Measurements from ENCODE around the gene FBLN5. TPM values are rescaled to one million over a fixed set of nuclear protein-coding genes. Genes with fewer than 3 reads are reported as not detected.

The FBLN5 gene
- total RNA-seq, 6 experiments from 2014 or later, result 6.7 to 36.3 (median 17.8) TPM

DNA sequence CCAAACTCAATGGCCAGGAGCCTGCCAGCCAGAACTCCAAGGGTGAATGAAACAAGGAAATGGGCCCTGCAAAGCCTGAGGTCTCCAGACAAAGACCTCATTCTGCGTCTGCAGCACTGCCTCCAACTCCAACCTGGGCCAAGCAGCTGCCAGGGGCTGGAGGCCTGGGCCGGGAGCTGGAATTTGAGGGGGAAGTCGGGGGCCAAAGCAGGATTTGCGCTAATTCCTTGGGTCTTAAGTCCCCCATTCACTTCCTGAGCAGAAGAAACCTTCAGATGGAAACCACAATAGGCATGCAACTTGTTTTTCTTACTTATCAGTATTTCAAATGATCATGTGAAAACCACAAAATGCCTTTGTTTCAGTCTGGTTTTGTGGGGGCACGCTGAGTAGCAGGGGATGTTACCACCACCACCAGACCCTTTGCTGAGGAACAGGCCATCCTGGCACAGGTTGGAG is 57.2 kb downstream of the FBLN5 start:
- H3K36me3 ChIP-seq, result no peaks in the 10 kb centered on the region
- DNase-seq, result no peak
- intact Hi-C loops (cut with DNase I), result no loop called here
- no peak for TF ChIP-seq POLR2A (IDR thresholded peaks at IDR 0.05)
- TF ChIP-seq, protein P1, sequence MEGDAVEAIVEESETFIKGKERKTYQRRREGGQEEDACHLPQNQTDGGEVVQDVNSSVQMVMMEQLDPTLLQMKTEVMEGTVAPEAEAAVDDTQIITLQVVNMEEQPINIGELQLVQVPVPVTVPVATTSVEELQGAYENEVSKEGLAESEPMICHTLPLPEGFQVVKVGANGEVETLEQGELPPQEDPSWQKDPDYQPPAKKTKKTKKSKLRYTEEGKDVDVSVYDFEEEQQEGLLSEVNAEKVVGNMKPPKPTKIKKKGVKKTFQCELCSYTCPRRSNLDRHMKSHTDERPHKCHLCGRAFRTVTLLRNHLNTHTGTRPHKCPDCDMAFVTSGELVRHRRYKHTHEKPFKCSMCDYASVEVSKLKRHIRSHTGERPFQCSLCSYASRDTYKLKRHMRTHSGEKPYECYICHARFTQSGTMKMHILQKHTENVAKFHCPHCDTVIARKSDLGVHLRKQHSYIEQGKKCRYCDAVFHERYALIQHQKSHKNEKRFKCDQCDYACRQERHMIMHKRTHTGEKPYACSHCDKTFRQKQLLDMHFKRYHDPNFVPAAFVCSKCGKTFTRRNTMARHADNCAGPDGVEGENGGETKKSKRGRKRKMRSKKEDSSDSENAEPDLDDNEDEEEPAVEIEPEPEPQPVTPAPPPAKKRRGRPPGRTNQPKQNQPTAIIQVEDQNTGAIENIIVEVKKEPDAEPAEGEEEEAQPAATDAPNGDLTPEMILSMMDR (IDR thresholded peaks at IDR 0.05), result no peak
- H3K4me1 ChIP-seq, result peaks cover 0 to 19% (median 9%) of the 10 kb centered on the region in 4 donors
- no peak for ATAC-seq
- no peak overlapping the region for H3K4me3 ChIP-seq
- no peaks in the 10 kb centered on the region for H3K27me3 ChIP-seq
- WGBS (ENCODE audit: insufficient coverage, low coverage, low lambda C conversion rate, missing lambda C conversion rate), result 37% methylated on average over 4 of the region's 5 CpGs
- H3K27ac ChIP-seq, result peak overlapping the region; percentile 53 to 81 (median 56)
- H3K9me3 ChIP-seq, result no peaks in the 10 kb centered on the region

DNA sequence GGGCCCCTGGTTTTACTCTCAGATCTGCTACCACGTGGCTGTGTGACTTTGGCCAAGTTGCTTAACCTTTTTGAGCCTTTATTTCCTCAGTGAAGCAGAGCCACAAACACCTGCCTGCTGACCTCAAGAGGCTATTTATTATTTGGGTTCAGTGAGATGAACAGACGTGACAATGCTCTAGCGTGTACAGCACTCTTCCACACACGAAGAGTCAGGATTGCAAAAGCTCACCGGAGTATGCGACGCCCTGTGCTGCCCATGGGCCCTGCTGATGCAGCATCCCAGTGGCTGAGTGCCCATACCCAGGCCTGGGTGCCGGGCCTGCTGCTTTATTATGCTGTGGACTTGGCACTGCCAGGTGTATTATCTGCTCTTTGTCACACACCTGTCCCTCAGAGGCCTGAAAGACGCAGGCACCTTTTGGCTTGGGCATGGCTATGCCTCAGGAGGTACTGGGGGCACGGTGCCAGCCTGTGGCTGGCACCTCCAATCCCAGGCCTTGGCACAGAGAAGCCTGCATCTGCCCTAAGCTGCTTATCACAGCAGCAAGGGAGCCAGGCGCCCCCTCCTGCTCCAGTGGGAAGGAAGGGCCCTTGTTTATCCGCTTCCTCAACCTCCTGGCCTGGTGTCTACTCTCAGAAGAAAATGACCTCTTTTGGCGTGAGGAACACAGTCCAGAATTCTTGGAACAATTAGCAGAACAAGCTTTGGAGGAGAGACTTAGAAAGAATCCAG is 57.9 kb downstream of the FBLN5 start:
- TF ChIP-seq, protein P1 (IDR thresholded peaks at IDR 0.05), result no peak
- H3K4me3 ChIP-seq, result no peak overlapping the region
- no peaks in the 10 kb centered on the region for H3K36me3 ChIP-seq
- 56% methylated on average over 3 of the region's 13 CpGs for WGBS (ENCODE audit: insufficient coverage, low coverage, low lambda C conversion rate, missing lambda C conversion rate)
- peak; percentile 80 to 89 (median 84) for ATAC-seq
- intact Hi-C loops (cut with DNase I), result no loop called here
- H3K27me3 ChIP-seq, result no peaks in the 10 kb centered on the region
- peak; percentile 76 to 83 (median 82) for DNase-seq
- peaks cover 0 to 19% (median 9%) of the 10 kb centered on the region in 4 donors for H3K4me1 ChIP-seq
- no peaks in the 10 kb centered on the region for H3K9me3 ChIP-seq
- peak overlapping the region; percentile 53 to 81 (median 56) for H3K27ac ChIP-seq

DNA sequence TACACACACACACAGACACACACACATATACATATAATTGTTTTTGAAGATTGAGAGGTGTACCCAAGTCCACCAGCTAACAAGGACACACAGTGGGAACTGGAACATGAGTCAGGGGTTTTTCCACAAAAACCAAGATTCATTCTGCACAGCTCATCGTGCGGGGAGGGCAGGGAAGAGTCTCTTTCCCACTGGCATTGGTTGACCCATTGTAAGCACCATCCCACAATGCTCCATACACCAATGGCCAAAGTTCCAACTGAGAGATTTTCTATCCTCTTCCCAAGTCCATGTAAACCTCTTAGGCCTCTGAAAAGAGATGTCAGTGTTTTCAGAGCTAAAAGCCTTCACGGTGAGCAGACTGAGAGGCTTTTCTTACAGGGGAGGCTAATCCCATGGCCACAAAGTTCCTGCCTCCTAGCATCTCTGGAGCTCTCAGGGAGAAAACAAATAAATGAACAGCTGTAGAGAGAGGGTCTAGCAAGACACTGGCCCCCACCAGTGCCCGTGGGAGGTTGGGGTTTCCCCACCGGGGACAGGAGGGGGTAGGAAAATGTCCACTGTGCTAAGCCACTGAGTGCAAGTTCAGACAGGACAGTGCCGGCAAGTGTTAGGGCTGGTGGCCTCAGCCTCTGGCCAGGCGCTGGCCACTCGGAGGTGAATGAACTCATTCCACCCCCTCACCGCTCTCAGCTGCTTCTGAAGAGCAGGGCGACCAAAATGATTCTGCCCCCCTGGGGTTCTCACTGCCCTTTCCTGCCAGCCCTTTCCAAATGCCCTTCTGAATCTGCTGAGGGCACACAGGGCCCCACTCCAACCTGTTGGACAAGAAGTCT is 58.6 kb downstream of the FBLN5 start:
- H3K27me3 ChIP-seq, result no peaks in the 10 kb centered on the region
- no peaks in the 10 kb centered on the region for H3K36me3 ChIP-seq
- WGBS (ENCODE audit: insufficient coverage, low coverage, low lambda C conversion rate, missing lambda C conversion rate), result 43% methylated on average over 6 of the region's 10 CpGs
- no peak for TF ChIP-seq POLR2A (IDR thresholded peaks at IDR 0.05)
- TF ChIP-seq, protein P1 (IDR thresholded peaks at IDR 0.05), result no peak
- ATAC-seq (peak; percentile 81 to 92 (median 88)), DNase-seq (peak; percentile 70 to 80 (median 71))
- intact Hi-C loops (cut with DNase I), result no loop called here
- peak overlapping the region; percentile 53 to 81 (median 56) for H3K27ac ChIP-seq
- peaks cover 0 to 19% (median 9%) of the 10 kb centered on the region in 4 donors for H3K4me1 ChIP-seq
- H3K9me3 ChIP-seq, result no peaks in the 10 kb centered on the region
- H3K4me3 ChIP-seq, result no peak overlapping the region

DNA sequence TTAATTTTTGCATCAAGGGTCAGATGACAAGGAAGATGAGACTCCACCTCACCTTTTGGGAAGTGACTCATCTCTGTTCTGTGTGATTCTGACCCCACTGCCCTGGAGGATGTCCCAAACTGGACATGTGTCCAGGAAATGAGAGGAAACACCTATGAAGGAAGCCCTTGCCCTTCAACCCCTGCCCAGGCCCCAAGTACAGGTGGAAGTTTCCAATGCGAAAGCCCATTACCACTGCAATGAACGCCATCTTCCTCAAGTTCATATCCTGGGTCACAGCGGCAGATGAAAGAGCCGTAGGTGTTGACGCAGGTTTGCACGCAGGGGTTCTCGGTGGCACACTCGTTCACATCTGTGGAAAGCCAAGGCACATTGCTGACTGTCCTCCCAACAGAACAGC is 60.5 kb downstream of the FBLN5 start:
- 95% methylated on average over 6 of the region's 8 CpGs for WGBS (ENCODE audit: insufficient coverage, low coverage, low lambda C conversion rate, missing lambda C conversion rate)
- no peaks in the 10 kb centered on the region for H3K27me3 ChIP-seq
- H3K9me3 ChIP-seq, result no peaks in the 10 kb centered on the region
- intact Hi-C loops (cut with DNase I), result no loop called here
- ATAC-seq, result peak in 1 of 4 donors; percentile 28
- peaks cover 0 to 19% (median 9%) of the 10 kb centered on the region in 4 donors for H3K4me1 ChIP-seq
- no peak for TF ChIP-seq POLR2A (IDR thresholded peaks at IDR 0.05)
- TF ChIP-seq, protein P1 (IDR thresholded peaks at IDR 0.05), result no peak
- H3K27ac ChIP-seq, result no peak overlapping the region
- no peak overlapping the region for H3K4me3 ChIP-seq
- no peak for DNase-seq
- no peaks in the 10 kb centered on the region for H3K36me3 ChIP-seq

Data from right lobe of liver (tissue), 6 donors.